Embryonic facial prominence (tissue), 1 donor: ENCODE results near the gene SRSF4.

ENCODE experiments used
- DNase-seq: peaks from one replicate; pipeline ENCODE4 v3.0.0-alpha.2; 2016; ENCODE audit errors: extremely low spot score

SRSF4 gene

DNA sequence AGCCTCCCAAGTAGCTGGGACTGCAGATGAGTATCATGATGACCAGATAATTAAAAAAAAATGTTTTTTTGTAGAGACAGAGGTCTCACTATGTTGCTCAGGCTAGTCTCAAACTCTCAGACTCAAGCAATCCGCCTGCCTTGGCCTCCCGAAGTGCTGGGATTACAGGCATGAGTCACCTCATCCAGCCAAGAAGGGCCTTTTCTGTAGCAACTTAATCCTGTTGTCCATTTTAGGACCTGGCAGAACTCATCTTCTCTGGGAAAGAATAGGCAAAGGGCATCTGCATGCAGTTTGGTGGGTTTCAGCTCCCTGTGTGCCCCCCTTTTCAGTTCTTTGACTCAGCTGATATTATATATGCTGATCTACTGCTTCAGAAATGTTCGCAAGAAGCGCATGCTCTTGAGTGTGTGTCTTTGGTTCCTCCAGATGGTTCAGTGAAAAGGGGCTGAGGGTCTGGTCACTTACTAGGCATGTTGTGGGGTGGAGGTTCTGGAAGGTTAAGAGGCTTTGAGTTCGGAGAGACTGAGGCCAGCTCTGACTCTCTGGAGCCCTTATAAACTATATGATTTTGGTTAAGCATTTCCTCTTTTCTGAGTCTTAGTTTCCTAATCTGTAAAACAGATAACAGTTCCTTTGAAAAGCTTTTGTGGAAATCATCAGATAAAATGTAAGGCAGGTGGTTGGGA lies 19.4 kb upstream of the SRSF4 start:
- no peak for DNase-seq

DNA sequence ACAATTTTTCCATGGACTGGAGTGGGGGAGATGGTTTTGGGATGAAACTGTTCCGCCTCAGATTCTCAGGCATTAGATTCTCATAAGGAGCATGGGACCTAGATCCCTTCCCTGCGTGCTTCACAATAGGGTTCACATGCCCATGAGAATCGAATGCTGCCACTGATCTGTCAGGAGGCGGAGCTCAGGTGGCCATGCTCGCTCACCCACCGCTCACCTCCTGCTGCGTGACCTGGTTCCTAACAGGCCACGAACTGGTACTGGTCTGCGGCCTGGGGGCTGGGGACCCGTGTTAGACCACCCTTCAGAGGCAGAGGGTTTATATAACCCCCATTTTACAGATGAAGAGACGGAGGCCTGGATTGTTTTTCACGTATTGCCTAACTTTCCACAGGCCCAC lies 16.3 kb upstream of the SRSF4 start:
- DNase-seq = no peak

DNA sequence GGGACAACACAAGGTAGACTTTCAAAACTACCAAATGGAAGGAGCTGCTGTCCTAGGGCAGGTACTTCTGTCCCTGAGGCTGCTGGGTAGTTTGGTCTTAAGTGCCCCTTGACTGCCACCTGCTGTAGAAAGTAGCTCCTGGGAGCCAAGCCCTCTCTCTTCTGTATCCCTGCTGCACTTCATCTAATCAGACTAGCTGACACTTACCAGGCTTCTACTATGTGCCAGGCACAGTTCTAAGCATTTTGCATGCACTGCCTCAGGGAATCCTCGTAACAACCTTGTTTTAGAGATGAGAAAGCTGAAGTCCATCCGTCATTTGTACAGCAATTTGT lies 15.9 kb upstream of the SRSF4 start:
- no peak for DNase-seq

DNA sequence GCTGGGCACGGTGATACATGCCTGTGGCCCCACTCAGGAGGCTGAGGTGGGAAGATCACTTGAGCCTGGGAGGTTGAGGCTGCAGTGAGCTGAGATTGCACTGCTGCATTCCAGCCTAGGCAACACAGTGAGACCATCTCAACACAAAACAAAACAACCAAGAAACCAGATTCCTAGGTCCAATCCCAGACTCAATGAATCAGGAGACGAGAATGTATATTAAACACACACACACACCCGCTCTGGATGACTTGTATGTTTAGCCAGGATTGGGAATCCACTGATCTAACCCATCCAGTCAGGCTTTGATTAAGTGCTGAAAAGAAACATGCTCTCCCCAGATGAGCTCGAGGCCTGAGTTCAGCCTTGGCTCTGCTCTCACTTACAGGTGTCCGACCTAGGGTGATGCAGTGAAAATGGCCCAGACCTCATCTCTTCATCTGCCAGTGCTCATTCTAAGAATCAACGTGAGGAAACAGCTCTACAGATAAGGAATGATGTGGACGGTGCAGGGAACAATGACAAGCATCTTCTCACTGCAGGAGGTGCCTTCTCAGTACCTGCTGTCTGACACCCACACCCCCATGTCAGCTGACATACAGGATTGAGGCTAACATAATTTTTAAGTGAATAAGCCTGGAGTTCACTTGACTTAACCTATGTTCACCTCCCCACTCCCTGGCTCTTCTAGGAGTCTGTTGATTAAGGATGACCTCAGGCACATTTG lies 15.3 kb upstream of the SRSF4 start:
- DNase-seq = no peak

DNA sequence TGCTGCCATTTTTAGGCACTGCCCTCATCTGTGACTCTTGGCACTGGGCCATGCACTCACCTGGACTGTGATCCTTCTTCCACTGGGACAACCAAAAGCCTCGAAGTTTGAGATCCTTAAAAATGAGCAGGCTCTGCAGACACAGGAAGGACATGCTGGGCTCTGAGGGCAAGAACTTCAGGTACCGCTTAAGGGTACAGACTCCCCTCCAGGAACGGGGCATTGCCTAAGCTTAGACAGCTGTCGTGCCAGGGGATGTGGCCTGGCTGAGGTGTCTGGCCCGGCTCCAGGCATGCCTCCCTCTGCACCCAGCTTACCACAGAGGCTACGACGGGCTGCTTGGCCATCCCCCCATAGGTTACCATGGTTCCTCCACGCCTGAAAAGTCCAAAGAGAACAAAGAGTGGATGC lies 14.2 kb upstream of the SRSF4 start:
- no peak for DNase-seq

DNA sequence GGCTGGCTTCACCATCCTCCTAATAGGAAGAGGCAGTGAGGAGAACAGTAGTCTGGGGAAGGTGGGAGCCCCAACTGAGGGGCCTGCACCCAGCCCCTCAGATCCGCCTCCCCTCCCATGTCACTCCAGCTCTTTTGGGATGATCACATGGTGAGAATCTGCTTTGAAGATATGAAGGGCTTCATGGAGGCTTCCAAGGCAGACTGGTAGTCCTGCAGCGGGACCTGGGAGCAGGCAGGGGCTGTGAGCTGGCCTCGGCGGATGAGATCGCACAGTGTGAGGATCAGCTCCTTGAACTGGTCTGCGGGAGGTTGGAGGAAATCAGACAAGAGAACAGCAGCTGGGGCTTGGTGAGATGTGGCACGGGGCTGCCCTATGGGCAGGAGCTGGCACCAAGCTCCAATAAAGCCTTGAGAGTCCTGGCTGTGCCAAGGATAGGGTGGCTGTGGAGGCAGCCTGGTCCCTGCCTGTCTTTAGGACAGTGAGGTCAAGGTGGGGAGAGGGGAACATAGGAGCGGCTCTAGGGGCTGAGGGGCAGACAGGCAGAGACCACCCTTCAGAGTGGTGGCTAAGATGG lies 12.3 kb upstream of the SRSF4 start:
- DNase-seq = no peak

DNA sequence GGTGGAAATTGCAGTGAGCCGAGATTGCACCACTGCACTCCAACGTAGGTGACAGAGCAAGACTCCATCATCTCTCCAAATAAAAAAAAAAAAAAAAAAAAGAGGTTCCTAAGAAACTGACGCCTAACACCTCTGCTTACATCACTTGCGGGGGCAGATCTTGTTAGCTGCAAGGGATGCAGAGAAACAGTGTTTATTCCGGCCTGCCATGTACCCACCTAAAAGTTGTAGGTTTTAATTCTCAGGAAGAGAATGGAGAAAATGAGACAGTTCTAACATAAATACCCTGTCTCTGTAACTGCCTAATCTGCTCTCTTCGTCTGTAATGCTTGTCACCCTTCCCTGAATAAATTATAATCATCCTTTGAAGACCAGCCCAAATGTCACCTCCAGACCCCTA lies 9.0 kb upstream of the SRSF4 start:
- DNase-seq = no peak

DNA sequence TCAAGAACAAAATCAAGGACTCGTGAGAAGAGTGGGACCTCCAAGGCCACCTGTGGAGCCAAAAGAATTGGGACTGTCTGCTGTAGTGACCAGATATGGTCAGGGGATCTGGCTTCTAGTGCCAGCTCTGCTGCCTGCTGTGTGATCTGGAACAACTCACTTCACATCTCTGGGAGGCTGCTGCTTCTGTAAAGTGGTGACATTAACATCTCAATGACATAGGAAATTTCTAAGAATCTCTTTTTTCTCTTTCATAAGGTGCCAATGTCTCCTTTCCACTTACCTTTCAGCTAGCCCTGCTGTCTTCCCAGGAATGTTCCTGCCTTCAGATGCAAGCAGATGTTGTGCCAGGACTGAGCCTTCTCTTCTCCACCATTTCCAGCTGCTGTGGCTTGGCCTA lies 5.0 kb upstream of the SRSF4 start:
- no peak for DNase-seq

DNA sequence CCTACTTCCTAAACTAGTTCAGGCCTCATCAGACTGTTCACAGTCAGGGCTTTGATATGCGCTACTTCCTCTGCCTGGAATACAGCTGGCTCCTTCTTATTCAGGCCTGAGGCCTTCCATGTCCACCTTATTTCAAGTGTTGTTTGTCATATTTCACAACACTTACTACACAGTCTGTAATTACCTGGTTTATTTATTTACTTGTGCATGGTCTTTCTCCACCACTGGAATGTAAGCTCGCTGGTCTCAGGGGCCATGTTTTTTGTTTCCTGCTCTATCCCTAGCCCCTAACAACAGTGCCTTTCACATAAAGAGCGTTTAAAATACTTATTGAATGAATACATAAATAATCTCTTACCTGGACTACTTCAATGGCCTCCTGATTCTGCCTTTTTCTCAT lies 4.6 kb upstream of the SRSF4 start:
- no peak for DNase-seq

DNA sequence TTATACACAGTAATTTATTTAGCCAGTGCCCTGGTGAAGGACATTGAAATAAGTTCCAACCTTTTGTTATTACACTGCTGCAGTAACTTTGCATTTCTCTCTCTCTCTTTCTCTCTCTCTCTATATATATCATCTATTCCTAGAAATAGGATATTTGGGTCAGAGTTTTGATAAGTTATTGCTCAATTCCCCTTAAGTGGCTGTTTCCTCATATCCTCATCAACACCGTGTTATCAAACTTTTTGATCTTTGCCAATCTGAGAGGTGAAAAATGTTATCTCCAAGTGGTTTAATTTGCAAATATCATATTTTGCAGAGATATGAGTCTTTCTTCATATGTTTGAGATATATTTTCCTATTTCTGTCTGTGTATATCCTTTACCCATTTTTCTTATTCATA lies 1.6 kb upstream of the SRSF4 start:
- no peak for DNase-seq

DNA sequence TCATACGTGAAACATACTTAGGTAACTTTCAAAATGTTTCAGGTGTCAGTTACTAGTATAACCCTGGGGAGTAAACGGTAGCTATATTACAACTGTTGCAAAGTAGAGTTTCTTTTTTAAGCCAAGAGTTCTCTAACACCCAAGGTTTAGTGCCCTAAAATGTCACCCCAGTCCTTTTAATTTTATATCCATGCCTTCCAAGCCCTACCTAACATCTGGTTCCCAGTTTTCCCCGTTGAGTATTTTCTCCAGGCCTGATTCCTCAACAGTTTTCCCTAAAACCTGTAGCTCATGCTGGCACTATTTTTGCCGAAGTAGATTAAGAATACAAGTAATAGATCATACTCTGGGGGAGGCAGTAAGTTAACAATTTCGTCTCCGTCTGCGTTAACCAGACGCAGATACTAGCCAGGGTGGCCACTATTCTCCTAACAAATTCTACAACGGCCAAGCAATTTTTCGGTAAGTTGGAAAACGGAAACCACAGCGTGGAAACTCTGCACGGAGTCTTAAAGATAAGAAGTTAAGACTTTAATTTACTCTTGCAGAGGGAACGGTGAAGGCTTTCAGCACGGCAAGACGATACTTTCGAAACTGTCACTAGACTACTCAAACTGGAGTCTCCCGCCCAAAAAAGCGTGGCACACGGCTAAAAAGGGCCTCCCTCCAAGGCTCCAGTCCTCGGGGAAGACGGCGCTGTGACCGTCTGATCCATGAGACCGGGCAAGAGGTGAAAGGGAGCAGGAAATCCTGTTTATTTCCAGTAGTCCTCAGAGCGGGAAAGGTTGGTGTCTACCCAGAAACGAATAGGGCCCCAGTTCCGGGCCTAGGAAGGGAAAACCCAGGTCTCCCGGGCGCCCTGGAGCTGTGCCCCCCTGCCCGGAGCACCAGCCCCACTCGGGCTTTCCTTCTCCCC lies 945 bp downstream of the SRSF4 start:
- no peak for DNase-seq

DNA sequence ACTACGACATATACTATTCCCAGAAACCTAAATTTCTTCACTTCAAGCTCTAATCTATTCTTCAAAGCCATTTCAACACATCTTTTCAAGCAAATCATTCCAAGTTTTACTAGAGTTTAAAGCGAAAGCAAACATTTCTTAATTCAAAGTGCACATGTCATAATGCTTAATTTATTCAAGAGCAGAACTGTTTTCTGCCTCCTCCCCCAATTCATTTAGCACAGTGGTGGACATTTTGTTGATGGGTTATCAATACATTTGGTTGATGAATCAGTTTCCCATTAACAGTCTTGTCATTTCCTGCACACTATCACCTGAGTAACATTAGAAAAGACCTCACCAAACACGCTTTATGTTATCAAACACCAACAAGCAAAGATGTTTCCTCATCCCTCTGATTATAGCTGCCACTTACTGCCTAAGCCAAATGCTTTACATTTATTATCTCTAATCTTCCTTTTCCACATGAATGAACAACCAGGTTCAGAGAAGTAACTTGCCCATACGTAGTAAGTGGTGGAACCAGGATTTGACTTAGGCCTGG lies 2.0 kb downstream of the SRSF4 start:
- no peak for DNase-seq

DNA sequence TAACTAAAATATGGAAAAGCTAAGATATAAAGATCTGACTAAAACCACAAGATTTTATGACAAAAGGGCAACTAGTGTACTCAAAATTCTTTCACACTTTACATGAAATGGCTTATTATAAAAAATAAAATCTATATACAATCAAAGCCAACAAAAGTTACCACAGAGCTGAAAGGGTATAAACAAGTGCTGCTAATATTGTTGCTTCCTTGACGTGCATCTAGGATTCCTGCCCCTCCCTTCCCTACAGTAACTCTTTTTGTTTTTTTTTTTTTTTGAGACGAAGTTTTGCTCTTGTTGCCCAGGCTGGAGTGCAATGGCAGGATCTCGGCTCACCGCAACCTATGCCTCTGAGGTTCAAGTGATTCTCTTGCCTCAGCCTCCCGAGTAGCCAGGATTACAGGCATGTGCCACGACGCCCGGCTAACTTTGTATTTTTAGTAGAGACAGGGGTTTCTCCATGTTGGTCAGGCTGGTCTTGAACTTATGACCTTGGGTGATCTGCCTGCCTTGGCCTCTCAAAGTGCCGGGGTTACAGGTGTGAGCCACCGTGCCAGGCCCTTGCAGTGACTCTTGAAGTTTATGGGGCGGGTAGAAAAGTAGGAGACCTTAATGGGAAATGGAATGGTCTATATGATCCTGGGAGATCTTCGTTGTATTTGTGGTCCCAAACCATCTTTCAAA lies 4.5 kb downstream of the SRSF4 start:
- no peak for DNase-seq

DNA sequence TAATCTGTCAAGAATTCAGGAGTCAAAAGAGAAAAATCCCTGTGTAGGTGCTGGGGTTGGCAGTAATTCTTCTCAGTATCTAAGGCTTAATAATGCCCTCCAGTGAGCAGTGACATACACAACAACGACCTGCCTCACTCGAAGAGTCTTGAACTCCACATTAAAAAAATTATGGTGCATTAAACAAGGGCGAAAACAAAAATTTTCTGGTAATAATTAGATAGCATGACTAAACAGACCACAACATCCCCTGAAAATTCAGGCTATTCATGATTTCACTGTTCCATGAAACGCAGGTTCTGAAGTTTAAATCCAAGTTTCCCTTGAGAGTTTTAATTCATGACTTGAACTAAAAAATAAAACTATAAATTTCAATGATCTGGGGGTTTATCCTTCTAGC lies 5.1 kb downstream of the SRSF4 start:
- no peak for DNase-seq

DNA sequence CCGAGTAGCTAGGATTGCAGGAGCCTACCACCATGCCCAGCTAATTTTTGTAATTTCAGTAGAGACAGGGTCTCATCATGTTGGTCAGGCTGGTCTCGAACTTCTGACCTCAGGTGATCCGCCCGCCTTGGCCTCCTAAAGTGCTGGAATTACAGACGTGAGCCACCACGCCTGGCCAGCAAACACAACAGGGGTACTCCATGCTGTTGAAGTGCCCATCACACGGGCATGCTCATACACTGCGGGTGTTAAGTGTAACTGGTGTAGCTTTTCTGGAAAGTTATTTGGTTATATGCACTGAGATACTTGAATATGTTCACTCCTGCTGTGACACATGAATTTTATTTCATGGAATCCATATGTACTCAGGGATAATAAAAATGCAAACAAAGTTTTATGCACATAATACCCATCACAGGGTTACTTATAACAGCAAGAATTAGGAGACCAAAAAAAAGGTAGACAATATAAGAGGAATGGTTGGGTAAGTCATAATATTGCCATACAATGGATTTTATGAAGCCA lies 9.2 kb downstream of the SRSF4 start:
- no peak for DNase-seq

DNA sequence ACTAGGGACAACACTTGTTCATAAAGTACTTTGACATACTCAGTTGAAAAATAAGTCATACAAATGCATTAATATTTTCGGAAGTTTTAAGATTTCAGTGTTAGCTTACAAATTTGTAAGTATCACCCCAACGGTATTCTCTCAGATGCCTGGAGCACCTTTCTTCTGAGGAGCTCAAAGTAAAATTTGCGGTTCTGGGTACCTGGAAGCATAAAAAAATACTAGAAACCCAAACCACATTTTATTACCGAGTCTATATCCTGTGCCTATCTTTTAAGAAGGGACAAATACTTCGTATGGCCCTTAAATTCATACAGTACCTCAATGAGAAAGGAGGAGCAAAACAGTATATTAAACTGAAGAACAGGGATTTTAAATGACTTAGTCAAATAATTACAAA lies 10.2 kb downstream of the SRSF4 start:
- DNase-seq = no peak

DNA sequence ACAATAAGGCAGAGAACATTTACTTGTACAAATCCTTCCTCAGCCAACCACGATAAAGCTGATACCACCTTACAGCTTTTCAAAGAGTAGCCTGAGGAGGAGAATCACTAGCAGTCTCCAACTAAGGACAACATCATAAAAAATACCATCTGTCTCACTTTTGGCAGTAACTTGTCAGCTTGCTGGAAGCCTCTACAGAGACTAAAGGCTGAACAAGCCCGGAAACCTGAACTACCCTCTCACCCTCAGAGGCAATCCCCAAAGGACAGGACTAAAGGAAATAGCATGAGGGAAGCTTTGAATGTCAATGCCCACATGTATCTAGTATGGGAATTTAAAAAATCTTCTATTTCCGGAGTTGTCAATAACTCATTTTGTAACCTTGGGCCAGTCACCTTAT lies 10.6 kb downstream of the SRSF4 start:
- no peak for DNase-seq

DNA sequence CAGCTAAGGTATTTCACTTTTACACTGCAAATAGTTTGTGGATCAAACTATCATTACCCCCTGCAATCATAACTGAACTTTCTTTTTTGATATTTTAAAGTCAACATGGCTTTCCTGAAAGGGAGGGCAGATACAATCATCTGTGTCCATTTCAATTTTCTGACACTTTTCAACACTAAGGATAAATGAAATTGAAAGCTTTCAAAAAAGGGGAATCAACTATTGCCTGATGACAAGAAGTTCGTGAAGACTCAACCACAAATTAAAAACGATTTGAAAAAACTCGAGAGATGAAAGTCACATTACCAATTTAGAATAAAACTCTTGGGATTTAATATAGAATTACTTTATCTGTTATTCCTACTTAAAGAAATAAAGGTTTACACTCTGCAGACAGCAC lies 11.7 kb downstream of the SRSF4 start:
- DNase-seq = no peak

DNA sequence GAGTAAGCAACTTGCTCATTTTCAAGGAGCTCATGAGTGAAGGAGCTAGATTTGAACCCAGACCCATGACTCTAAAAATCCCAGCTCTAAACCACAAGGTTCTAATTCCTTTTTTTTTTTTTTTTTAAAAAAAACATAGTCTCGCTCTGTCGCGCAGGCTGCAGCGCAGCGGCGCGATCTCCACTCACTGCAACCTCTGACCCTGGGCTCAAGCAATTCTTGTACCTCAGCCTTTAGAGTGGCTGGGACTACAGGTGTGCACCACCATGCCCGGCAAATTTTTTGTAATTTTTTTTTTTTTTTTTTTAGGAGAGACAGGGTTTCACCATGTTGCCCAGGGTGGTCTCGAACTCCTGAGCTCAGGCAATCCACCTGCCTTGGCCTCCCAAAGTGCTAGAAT lies 13.8 kb downstream of the SRSF4 start:
- DNase-seq = no peak

DNA sequence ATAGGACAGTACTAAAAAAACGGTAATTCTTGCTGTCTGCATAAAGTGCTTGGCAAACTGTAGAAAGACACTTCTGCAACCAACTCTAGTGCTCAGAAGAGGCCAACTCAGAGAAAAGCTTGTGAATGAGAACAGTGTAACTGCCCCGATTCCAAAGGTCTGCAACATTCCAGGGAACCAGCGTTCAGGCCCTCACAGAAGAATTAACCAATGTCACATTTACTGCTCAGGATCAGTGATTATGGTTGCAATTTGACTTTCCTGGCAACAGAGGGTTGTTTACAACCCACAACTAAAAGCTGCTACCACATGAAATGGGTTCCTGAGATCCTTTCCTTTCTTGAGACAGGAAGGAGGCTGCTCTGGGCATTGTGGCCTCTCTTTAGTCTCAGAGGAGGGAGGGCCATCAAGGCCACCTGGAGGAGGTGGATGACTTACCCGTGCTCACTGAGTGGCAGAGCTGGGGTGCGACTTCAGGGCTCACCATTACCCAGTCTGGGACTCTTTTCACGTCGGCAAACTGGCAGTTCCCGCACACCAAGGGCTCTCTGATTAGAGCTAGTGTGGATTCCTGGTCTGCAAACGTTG lies 15.3 kb downstream of the SRSF4 start:
- no peak for DNase-seq

DNA sequence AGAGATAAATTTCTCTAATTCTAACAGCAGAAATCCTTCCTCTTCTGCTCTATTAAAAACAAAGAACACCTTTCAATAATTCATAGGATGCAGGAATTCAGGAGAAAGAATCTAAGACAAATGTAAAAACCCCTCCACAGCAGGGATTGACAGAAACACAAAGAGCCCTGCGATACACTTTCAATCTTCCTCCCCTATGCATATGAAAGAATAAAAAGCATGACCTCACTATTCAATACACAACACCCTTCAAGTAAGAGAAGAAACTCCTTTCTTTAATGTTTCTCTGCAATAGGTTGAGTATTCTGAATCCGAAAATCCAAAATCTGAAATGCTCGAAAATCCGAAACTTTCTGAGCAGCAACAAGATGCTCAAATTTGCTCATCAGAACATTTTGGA lies 17.1 kb downstream of the SRSF4 start:
- no peak for DNase-seq
